Vagina (tissue), 2 donors: Measurements from ENCODE around the gene TSPEAR.

Experiments used
- POLR2A ChIP-seq, 2 donors: fragments of 450-650 bp; IDR thresholded peaks; one replicate each; pipeline ENCODE4 v1.6.1; 2017; ENCODE audit warnings: antibody characterized with exemption in 2 of 2, mild to moderate bottlenecking in 2 of 2, moderate library complexity in 2 of 2
- TF ChIP-seq, protein P1 (sequence below), 3 experiments: fragments of 450-650 bp in 2 of 3; fragments of 200-600 bp in 1 of 3; sonication (generic) in 1 of 3; IDR thresholded peaks; one replicate each; pipeline ENCODE4 v1.5.1; 2017 to 2019; ENCODE audit warnings: antibody characterized with exemption in 3 of 3, mild to moderate bottlenecking in 2 of 3, moderate library complexity in 2 of 3

DNA sequence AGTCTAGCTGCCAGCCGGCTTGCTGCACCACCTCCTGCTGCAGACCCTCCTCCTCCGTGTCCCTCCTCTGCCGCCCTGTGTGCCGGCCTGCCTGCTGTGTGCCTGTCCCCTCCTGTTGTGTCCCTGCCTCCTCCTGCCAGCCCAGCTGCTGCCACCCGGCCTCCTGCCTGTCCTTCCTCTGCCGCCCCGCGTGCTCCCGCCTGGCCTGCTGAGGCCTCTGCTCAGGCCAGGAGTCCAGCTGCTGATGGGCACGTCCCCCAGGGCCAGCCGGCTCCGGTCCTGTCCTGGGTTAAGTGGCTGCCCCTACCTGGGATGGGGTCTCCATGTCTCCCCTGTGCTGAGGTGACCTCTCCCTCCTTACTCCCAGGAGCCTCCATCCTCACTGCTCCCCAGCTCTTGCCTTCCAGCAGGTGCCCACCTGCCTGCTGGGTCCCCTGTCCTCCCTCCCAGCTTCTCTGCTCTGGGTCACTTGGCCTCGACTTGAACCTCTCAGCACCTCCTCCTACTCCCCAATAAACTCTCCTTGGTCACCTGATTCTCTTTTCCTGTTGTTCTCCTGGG is 98.6 kb downstream of the TSPEAR start:
- TF ChIP-seq, protein P1, sequence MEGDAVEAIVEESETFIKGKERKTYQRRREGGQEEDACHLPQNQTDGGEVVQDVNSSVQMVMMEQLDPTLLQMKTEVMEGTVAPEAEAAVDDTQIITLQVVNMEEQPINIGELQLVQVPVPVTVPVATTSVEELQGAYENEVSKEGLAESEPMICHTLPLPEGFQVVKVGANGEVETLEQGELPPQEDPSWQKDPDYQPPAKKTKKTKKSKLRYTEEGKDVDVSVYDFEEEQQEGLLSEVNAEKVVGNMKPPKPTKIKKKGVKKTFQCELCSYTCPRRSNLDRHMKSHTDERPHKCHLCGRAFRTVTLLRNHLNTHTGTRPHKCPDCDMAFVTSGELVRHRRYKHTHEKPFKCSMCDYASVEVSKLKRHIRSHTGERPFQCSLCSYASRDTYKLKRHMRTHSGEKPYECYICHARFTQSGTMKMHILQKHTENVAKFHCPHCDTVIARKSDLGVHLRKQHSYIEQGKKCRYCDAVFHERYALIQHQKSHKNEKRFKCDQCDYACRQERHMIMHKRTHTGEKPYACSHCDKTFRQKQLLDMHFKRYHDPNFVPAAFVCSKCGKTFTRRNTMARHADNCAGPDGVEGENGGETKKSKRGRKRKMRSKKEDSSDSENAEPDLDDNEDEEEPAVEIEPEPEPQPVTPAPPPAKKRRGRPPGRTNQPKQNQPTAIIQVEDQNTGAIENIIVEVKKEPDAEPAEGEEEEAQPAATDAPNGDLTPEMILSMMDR (IDR thresholded peaks at IDR 0.05) = no peak
- no peak for TF ChIP-seq POLR2A (IDR thresholded peaks at IDR 0.05)
